GM10248 (cell line): ENCODE results near the gene ZNF740.

Experiments used
- CTCF ChIA-PET: fragments of 300-600 bp; sonication (Branson Sonifier 250); formaldehyde crosslinking; extraction: SDS; loops from one replicate; lab custom pipeline; 2021; ENCODE audit warnings: antibody characterized with exemption; lab: Yijun Ruan, JAX
- POLR2A ChIA-PET: fragments of 350-650 bp; sonication (Branson Sonifier 250); formaldehyde crosslinking; extraction: SDS; loops from one replicate; lab custom pipeline; 2020; ENCODE audit warnings: antibody characterized with exemption; lab: Yijun Ruan, JAX
- DNase-seq: peaks from one replicate; pipeline ENCODE4 v3.0.0; 2012; ENCODE audit errors: extremely low spot score
- TF ChIP-seq, protein P1 (sequence below): IDR thresholded peaks from 2 replicates; pipeline ENCODE4 v1.5.1; 2012; ENCODE audit warnings: mild to moderate bottlenecking, low read depth; ENCODE audit errors: extremely low read depth, missing control alignments, control extremely low read depth

The ZNF740 gene

DNA sequence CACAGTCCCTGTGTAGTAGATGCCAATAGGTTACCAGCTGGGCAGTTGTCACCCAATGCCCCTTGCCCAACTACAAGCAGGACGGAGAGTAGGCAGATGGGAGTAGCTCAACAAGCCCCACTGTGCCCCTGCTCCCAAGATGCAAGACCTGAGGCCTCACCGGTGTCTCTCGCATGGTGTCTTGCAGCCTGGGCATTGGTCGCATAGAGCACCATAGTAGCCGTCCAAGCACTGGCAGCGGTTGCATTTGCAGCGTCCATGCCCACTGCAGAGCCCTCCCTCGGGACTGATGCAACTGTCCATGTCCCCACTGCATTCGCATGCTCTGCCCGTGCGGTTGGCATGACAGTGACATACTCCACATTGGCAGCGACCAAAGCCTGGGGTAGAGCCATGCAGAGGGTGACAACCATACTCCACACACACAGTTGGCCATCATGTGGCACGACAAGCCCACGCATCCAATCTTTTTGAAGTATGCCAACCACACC lies 12.1 kb downstream of the ZNF740 start:
- no peak for DNase-seq
- POLR2A ChIA-PET = no interaction called here
- CTCF ChIA-PET = interaction anchor here (0.8 to 4.5 kb wide), 3 partner anchors 21 to 129 kb away, joined by 3 to 36 read pairs (median 7); partner anchors contain the start of gene AAAS
- TF ChIP-seq, protein P1, sequence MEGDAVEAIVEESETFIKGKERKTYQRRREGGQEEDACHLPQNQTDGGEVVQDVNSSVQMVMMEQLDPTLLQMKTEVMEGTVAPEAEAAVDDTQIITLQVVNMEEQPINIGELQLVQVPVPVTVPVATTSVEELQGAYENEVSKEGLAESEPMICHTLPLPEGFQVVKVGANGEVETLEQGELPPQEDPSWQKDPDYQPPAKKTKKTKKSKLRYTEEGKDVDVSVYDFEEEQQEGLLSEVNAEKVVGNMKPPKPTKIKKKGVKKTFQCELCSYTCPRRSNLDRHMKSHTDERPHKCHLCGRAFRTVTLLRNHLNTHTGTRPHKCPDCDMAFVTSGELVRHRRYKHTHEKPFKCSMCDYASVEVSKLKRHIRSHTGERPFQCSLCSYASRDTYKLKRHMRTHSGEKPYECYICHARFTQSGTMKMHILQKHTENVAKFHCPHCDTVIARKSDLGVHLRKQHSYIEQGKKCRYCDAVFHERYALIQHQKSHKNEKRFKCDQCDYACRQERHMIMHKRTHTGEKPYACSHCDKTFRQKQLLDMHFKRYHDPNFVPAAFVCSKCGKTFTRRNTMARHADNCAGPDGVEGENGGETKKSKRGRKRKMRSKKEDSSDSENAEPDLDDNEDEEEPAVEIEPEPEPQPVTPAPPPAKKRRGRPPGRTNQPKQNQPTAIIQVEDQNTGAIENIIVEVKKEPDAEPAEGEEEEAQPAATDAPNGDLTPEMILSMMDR = no peak

DNA sequence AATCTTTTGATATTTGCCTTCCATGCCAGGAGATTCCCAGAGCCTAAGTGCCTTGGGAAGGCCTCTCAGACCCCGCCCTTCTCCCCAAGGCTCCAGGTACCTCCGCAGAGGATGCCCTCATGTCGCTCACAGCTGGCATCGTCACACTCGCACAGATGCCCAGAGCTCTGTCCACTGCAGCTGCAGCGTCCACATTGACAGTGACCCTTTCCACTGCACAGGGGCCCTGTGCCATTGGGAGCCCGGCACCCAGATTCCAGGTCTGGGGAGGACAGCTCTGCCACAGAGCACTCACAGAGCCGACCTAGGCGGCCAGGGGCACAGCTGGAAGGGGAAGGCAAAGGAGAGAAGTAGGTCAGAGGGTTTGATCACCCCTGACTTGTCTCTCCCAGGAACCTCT lies 12.5 kb downstream of the ZNF740 start:
- TF ChIP-seq, protein P1 = no peak
- no peak for DNase-seq
- ChIA-PET POLR2A (no interaction called here), CTCF (interaction anchor here (0.8 to 4.5 kb wide), 4 partner anchors 20 to 127 kb away, joined by 3 to 36 read pairs (median 6); no protein-coding TSS in a partner anchor)

DNA sequence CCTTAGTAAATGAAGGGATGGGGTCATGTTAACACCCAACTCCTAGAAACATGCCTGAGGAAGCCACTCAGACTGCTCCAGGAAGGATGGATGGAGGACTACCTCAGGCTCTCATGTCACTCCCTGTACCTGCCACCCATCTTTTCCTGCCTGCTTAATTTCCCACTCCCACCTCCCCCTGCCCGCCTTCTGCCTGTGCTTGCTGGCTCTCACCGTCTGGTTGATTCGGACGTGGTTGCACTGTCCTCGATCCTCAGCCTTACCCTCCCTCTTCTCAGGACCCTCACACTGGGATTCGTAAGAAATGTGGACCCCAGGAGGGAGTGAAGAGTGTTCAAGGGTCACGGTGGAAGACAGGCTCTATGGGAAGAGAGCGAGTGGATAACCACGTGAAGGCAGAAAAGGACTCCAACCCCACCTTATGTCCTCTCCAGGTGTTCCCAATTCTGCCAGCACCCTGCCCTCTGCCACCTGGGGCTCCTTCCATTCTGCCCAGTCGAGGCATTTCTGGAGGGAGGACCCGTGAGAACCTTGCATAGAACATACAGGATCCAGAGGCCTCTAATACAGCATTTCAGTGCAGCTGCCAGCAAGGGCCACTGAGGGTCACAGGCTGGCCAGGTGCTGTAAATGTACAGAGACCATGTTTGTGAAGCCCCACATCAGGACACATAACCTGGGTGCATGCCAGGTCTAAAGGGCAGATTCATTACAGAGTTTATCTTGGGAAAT lies 13.6 kb downstream of the ZNF740 start:
- DNase-seq = no peak
- TF ChIP-seq, protein P1 = no peak
- ChIA-PET POLR2A (no interaction called here), CTCF (interaction anchor here (0.9 to 2.4 kb wide), 7 partner anchors 9 to 127 kb away, joined by 3 to 16 read pairs (median 5); no protein-coding TSS in a partner anchor)

DNA sequence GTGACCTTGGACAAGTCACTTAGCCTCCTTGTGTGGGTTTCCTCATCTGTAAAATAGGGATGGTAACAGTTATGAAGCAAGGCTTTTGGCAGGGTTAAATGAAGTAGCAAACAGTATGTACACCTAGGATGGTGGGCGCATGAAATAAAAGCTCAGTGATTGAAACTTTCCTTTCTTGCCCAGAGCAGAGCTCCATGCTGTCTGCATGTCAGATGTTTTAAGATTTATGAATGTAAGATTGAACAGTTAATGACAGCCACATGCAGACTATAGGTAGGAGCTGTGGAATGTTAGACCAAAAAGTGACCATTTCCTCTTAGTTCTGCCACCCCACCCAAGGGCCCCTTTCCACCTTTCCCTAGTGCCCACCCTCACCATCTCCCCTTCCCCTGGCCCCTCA lies 14.5 kb downstream of the ZNF740 start:
- ChIA-PET CTCF (interaction anchor here (0.8 to 2.4 kb wide), 8 partner anchors 8 to 126 kb away, joined by 3 to 16 read pairs (median 5); partner anchors contain the start of gene CSAD), POLR2A (interaction anchor here (0.5 to 1.1 kb wide), 2 partner anchors 24 to 45 kb away, joined by 3 read pairs; no protein-coding TSS in a partner anchor)
- TF ChIP-seq, protein P1 = no peak
- DNase-seq = no peak

DNA sequence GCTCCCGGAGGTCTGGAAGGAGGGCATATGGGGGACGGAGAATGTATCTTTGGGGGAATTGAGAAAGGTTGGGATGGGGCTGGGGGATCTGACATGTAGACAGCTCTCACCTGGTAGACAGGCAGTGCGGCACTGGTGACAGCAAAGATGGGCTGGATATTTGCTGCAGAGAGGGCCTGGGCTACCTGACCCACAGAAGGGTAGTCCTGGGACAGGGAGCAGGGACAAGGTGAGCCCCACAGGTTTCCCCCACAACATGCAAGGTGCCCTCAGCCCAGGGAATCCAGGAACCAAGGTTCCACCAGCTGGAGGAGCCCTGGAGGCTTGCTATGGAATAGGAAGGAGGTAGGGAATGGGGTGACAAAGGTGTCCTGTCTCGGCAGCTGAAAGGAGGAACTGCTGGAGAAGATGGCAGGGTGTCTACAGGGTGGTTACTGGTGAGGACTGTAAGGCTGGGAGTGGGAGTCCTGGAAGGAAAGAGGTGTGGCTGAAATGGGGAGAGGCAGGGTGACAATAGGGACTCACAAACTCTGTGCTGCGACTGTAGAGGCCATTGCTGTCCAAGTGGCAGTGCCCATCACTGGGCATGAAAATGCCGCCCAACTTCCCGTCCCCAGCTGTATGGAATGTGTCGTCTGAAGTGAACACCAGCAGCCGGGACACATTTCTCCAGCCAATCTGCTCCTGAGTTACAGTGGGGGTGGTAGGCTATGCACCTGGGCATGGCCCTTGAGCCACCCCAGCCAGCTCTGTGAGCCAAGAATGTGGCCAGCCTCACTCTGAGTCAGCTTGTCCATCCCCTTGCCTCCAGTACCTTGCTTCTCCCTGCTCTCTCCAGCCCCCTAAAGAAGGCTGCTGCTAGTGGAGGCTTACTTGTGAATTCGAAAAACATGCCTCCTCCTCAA lies 15.2 kb downstream of the ZNF740 start:
- no peak for DNase-seq
- TF ChIP-seq, protein P1 = no peak
- POLR2A ChIA-PET = interaction anchor here (1.1 kb wide), 1 partner anchor 24 kb away, joined by 3 read pairs; no protein-coding TSS in a partner anchor
- CTCF ChIA-PET = interaction anchor here (0.8 to 2.4 kb wide), 8 partner anchors 9 to 125 kb away, joined by 3 to 16 read pairs (median 5); partner anchors contain the start of gene CSAD

DNA sequence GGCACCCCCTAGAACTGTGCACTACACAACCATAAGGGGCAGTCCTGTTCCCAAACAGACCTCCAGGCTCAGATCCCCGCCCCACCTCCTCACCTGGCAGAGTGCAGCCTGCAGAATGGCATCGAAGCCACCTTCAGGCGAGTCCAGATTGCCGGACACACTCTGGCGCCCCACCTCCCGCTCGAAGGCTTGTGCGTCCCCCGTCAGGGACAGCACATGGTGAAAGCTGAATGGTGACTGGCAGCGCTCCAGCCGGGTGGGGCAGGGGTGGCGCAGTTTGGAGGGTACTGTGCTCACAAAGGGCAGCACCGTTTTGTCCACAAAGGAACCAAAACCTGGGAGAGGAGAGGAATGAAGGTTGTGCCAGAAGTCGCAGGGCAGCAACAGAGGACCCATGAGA lies 16.0 kb downstream of the ZNF740 start:
- DNase-seq = no peak
- ChIA-PET POLR2A (no interaction called here), CTCF (interaction anchor here (2.4 to 8.0 kb wide), 4 partner anchors 9 to 125 kb away, joined by 14 to 61 read pairs (median 19); partner anchors contain the start of gene AAAS)
- TF ChIP-seq, protein P1 = no peak
